Testis (tissue), 2 donors: ENCODE results near the gene CIT.

Source experiments
- CTCF ChIP-seq, 3 experiments: fragments of 450-650 bp in 2 of 3; fragments of 200-600 bp in 1 of 3; sonication (generic) in 1 of 3; IDR thresholded peaks; one replicate each; pipeline ENCODE4 v1.5.1; 2016 to 2019; ENCODE audit warnings: antibody characterized with exemption in 3 of 3, mild to moderate bottlenecking in 2 of 3, moderate library complexity in 1 of 3
- POLR2A ChIP-seq: fragments of 450-650 bp; IDR thresholded peaks from one replicate; pipeline ENCODE4 v1.6.1; 2017; ENCODE audit warnings: antibody characterized with exemption, mild to moderate bottlenecking, moderate library complexity

GRCh38 chr12:119902084-119902509 is 25.0 kb upstream of the CIT start:
- TF ChIP-seq CTCF (IDR thresholded peaks at IDR 0.05) (peak; percentile 22 to 68 (median 55)), POLR2A (no peak)
